GM12891 (cell line): ENCODE data around the gene ETV6.

Experiments used
- PAX5 ChIP-seq: IDR thresholded peaks from 2 replicates; pipeline ENCODE4 v1.6.1; 2011; ENCODE audit warnings: low read length, moderate library complexity, mild to moderate bottlenecking; ENCODE audit not compliant: insufficient read depth, severe bottlenecking
- POLR2A ChIP-seq: IDR thresholded peaks from 2 replicates; pipeline ENCODE4 v1.6.1; 2011; ENCODE audit warnings: low read depth, low read length, control low read depth
- POLR2AphosphoS5 ChIP-seq: IDR thresholded peaks from 2 replicates; pipeline ENCODE4 v1.6.1; 2011; ENCODE audit warnings: low read depth, low read length, control low read depth
- POU2F2 ChIP-seq: IDR thresholded peaks from 2 replicates; pipeline ENCODE4 v1.6.1; 2011; ENCODE audit warnings: low read depth, mild to moderate bottlenecking, control low read depth, low read length, moderate library complexity
- SPI1 ChIP-seq: IDR thresholded peaks from 2 replicates; pipeline ENCODE4 v1.6.1; 2011; ENCODE audit warnings: low read depth, low read length, control low read depth
- TAF1 ChIP-seq: IDR thresholded peaks from 2 replicates; pipeline ENCODE4 v1.6.1; 2011; ENCODE audit warnings: low read depth, low read length, control low read depth

DNA sequence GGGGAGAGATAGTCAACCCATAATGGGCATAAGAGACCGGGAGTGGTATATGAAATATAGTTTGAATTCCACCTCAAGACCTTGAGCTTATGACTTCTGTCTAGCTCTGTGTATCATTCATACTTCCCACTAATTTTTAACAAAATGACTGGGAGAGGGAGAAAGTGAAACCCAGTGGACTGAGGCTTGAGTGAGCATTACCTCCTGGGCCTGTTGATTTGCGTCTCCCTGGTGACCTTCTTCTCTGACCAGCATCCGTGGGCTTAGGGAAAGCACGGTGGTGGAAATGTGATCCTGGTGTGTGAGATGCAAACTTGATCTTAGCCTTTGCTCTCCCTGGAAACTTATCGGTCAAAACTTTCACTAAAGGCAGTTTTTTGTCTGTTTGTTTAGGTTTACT is 213.3 kb downstream of the ETV6 start:
- TF ChIP-seq POLR2AphosphoS5 (no peak), TAF1 (no peak), SPI1 (no peak), POLR2A (no peak), PAX5 (no peak), POU2F2 (no peak)
